HEK293 (cell line): ENCODE data around the gene NAAA.

Experiments used
- GLIS1 ChIP-seq: fragments of 450-650 bp; formaldehyde crosslinking; IDR thresholded peaks from 2 replicates; pipeline ENCODE4 v1.5.1; 2016; ENCODE audit warnings: missing biosample characterization, missing genetic modification characterization
- GLIS2 ChIP-seq: fragments of 450-650 bp; formaldehyde crosslinking; IDR thresholded peaks from 2 replicates; pipeline ENCODE4 v1.5.1; 2016; ENCODE audit warnings: missing biosample characterization, missing genetic modification characterization
- PRDM1 ChIP-seq: fragments of 450-650 bp; formaldehyde crosslinking; IDR thresholded peaks from 2 replicates; pipeline ENCODE4; 2016; ENCODE audit warnings: missing biosample characterization, missing genetic modification characterization
- PRDM2 ChIP-seq: fragments of 450-650 bp; formaldehyde crosslinking; IDR thresholded peaks from 2 replicates; pipeline ENCODE4 v1.5.1; 2016; ENCODE audit warnings: missing biosample characterization, missing genetic modification characterization, borderline replicate concordance
- SP2 ChIP-seq: fragments of 450-650 bp; formaldehyde crosslinking; IDR thresholded peaks from 2 replicates; pipeline ENCODE4 v1.5.1; 2016; ENCODE audit warnings: missing biosample characterization, missing genetic modification characterization
- SP3 ChIP-seq: fragments of 450-650 bp; formaldehyde crosslinking; IDR thresholded peaks from 2 replicates; pipeline ENCODE4 v1.5.1; 2016; ENCODE audit warnings: missing biosample characterization, missing genetic modification characterization
- WT1 ChIP-seq: fragments of 450-650 bp; formaldehyde crosslinking; IDR thresholded peaks from 2 replicates; pipeline ENCODE4 v1.5.1; 2016; ENCODE audit warnings: missing biosample characterization, missing genetic modification characterization
- ZBTB21 ChIP-seq: fragments of 450-650 bp; formaldehyde crosslinking; IDR thresholded peaks from 2 replicates; pipeline ENCODE4 v1.5.1; 2017; ENCODE audit warnings: missing biosample characterization, missing genetic modification characterization
- ZBTB8A ChIP-seq: fragments of 450-650 bp; formaldehyde crosslinking; IDR thresholded peaks from 2 replicates; pipeline ENCODE4 v1.5.1; 2016; ENCODE audit warnings: missing biosample characterization, missing genetic modification characterization
- ZFP69B ChIP-seq: fragments of 450-650 bp; formaldehyde crosslinking; IDR thresholded peaks from 2 replicates; pipeline ENCODE4 v1.5.1; 2016; ENCODE audit warnings: missing biosample characterization, missing genetic modification characterization
- ZNF211 ChIP-seq: fragments of 450-650 bp; formaldehyde crosslinking; IDR thresholded peaks from 2 replicates; pipeline ENCODE4 v1.5.1; 2016; ENCODE audit warnings: low read depth, missing biosample characterization, missing genetic modification characterization
- ZNF362 ChIP-seq: fragments of 450-650 bp; formaldehyde crosslinking; IDR thresholded peaks from 2 replicates; pipeline ENCODE4 v1.5.1; 2016; ENCODE audit warnings: missing biosample characterization, missing genetic modification characterization
- ZNF510 ChIP-seq: fragments of 450-650 bp; formaldehyde crosslinking; IDR thresholded peaks from 2 replicates; pipeline ENCODE4 v1.5.1; 2018; ENCODE audit warnings: mild to moderate bottlenecking, missing genetic modification characterization, missing biosample characterization; ENCODE audit not compliant: insufficient replicate concordance
- ZNF521 ChIP-seq: fragments of 450-650 bp; formaldehyde crosslinking; IDR thresholded peaks from 2 replicates; pipeline ENCODE4 v1.5.1; 2017; ENCODE audit warnings: missing biosample characterization, mild to moderate bottlenecking, missing genetic modification characterization
- ZNF660 ChIP-seq: fragments of 450-650 bp; IDR thresholded peaks from 2 replicates; pipeline ENCODE4 v1.5.1; 2018; ENCODE audit warnings: missing biosample characterization, mild to moderate bottlenecking, missing genetic modification characterization
- ZNF777 ChIP-seq: fragments of 450-650 bp; formaldehyde crosslinking; IDR thresholded peaks from 2 replicates; pipeline ENCODE4 v1.5.1; 2017; ENCODE audit warnings: missing biosample characterization, missing genetic modification characterization, borderline replicate concordance
- ZNF837 ChIP-seq: fragments of 450-650 bp; formaldehyde crosslinking; IDR thresholded peaks from 2 replicates; pipeline ENCODE4 v1.5.1; 2016; ENCODE audit warnings: missing biosample characterization, missing genetic modification characterization
- ZSCAN23 ChIP-seq: fragments of 450-650 bp; formaldehyde crosslinking; IDR thresholded peaks from 2 replicates; pipeline ENCODE4 v1.5.1; 2016; ENCODE audit warnings: missing biosample characterization, missing genetic modification characterization
- TF ChIP-seq, protein P1 (sequence below): fragments of 450-650 bp; formaldehyde crosslinking; IDR thresholded peaks from 2 replicates; pipeline ENCODE4 v1.5.1; 2016; ENCODE audit warnings: missing biosample characterization, missing genetic modification characterization, low read depth
- TF ChIP-seq, protein P2 (sequence below): fragments of 450-650 bp; formaldehyde crosslinking; IDR thresholded peaks from 2 replicates; pipeline ENCODE4 v1.5.1; 2017; ENCODE audit warnings: missing biosample characterization, missing genetic modification characterization
- TF ChIP-seq, protein P3 (sequence below): fragments of 450-650 bp; formaldehyde crosslinking; IDR thresholded peaks from 2 replicates; pipeline ENCODE4 v1.5.1; 2016; ENCODE audit warnings: missing biosample characterization, missing genetic modification characterization

Gene NAAA

GRCh38 chr4:75940692-75941253 is at the start of gene NAAA (continued):
- no peak for TF ChIP-seq ZNF362 (tag by site-specific recombination)
- TF ChIP-seq SP3 (tag by site-specific recombination), result 0 out of 2 replicates have a peak, but pooled peaks have one; percentile 16
- TF ChIP-seq, protein P1, sequence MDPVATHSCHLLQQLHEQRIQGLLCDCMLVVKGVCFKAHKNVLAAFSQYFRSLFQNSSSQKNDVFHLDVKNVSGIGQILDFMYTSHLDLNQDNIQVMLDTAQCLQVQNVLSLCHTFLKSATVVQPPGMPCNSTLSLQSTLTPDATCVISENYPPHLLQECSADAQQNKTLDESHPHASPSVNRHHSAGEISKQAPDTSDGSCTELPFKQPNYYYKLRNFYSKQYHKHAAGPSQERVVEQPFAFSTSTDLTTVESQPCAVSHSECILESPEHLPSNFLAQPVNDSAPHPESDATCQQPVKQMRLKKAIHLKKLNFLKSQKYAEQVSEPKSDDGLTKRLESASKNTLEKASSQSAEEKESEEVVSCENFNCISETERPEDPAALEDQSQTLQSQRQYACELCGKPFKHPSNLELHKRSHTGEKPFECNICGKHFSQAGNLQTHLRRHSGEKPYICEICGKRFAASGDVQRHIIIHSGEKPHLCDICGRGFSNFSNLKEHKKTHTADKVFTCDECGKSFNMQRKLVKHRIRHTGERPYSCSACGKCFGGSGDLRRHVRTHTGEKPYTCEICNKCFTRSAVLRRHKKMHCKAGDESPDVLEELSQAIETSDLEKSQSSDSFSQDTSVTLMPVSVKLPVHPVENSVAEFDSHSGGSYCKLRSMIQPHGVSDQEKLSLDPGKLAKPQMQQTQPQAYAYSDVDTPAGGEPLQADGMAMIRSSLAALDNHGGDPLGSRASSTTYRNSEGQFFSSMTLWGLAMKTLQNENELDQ (tag by site-specific recombination), result no peak
- TF ChIP-seq PRDM2, result no peak
- TF ChIP-seq, protein P2, sequence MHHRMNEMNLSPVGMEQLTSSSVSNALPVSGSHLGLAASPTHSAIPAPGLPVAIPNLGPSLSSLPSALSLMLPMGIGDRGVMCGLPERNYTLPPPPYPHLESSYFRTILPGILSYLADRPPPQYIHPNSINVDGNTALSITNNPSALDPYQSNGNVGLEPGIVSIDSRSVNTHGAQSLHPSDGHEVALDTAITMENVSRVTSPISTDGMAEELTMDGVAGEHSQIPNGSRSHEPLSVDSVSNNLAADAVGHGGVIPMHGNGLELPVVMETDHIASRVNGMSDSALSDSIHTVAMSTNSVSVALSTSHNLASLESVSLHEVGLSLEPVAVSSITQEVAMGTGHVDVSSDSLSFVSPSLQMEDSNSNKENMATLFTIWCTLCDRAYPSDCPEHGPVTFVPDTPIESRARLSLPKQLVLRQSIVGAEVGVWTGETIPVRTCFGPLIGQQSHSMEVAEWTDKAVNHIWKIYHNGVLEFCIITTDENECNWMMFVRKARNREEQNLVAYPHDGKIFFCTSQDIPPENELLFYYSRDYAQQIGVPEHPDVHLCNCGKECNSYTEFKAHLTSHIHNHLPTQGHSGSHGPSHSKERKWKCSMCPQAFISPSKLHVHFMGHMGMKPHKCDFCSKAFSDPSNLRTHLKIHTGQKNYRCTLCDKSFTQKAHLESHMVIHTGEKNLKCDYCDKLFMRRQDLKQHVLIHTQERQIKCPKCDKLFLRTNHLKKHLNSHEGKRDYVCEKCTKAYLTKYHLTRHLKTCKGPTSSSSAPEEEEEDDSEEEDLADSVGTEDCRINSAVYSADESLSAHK (tag by site-specific recombination), result no peak
- no peak for TF ChIP-seq PRDM1
- TF ChIP-seq ZNF777, result no peak; the same call in 1 of the 2 replicates
- no peak for TF ChIP-seq ZNF510 (tag by site-specific recombination)
- TF ChIP-seq ZBTB8A (tag by site-specific recombination), result no peak
- no peak for TF ChIP-seq ZNF837 (tag by site-specific recombination)
- peak; percentile 66 for TF ChIP-seq SP2 (tag by site-specific recombination)
- peak; percentile 13; the same call in 1 of the 2 replicates for TF ChIP-seq GLIS1 (tag by site-specific recombination)
- TF ChIP-seq ZFP69B, result peak; percentile 83
- no peak for TF ChIP-seq ZSCAN23
- TF ChIP-seq WT1, result no peak
- TF ChIP-seq ZNF521 (tag by site-specific recombination), result no peak
- TF ChIP-seq ZNF660 (tag by site-specific recombination), result 0 out of 2 replicates have a peak, but pooled peaks have one; percentile 25
- no peak for TF ChIP-seq ZBTB21
- TF ChIP-seq ZNF211, result no peak
- TF ChIP-seq GLIS2 (tag by site-specific recombination), result peak; percentile 32; the same call in 1 of the 2 replicates
- TF ChIP-seq, protein P3, sequence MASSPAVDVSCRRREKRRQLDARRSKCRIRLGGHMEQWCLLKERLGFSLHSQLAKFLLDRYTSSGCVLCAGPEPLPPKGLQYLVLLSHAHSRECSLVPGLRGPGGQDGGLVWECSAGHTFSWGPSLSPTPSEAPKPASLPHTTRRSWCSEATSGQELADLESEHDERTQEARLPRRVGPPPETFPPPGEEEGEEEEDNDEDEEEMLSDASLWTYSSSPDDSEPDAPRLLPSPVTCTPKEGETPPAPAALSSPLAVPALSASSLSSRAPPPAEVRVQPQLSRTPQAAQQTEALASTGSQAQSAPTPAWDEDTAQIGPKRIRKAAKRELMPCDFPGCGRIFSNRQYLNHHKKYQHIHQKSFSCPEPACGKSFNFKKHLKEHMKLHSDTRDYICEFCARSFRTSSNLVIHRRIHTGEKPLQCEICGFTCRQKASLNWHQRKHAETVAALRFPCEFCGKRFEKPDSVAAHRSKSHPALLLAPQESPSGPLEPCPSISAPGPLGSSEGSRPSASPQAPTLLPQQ (tag by site-specific recombination), result peak; percentile 87
